ENCODE data around the gene SLC1A5.

Gene SLC1A5

DNA sequence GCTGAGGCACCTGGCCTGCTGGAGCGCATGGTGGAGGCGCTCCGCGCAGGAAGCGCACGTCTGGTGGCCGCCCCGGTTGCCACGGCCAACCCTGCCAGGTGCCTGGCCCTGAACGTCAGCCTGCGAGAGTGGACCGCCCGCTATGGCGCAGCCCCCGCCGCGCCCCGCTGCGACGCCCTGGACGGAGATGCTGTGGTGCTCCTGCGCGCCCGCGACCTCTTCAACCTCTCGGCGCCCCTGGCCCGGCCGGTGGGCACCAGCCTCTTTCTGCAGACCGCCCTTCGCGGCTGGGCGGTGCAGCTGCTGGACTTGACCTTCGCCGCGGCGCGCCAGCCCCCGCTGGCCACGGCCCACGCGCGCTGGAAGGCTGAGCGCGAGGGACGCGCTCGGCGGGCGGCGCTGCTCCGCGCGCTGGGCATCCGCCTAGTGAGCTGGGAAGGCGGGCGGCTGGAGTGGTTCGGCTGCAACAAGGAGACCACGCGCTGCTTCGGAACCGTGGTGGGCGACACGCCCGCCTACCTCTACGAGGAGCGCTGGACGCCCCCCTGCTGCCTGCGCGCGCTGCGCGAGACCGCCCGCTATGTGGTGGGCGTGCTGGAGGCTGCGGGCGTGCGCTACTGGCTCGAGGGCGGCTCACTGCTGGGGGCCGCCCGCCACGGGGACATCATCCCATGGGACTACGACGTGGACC is 32.4 kb downstream of the SLC1A5 start:
- TF ChIP-seq CTCF (IDR thresholded peaks at IDR 0.05; ENCODE audit: low read depth, low read length), result no peak
- no peak overlapping the region for H3K4me3 ChIP-seq (ENCODE audit: low read depth, low read length)

DNA sequence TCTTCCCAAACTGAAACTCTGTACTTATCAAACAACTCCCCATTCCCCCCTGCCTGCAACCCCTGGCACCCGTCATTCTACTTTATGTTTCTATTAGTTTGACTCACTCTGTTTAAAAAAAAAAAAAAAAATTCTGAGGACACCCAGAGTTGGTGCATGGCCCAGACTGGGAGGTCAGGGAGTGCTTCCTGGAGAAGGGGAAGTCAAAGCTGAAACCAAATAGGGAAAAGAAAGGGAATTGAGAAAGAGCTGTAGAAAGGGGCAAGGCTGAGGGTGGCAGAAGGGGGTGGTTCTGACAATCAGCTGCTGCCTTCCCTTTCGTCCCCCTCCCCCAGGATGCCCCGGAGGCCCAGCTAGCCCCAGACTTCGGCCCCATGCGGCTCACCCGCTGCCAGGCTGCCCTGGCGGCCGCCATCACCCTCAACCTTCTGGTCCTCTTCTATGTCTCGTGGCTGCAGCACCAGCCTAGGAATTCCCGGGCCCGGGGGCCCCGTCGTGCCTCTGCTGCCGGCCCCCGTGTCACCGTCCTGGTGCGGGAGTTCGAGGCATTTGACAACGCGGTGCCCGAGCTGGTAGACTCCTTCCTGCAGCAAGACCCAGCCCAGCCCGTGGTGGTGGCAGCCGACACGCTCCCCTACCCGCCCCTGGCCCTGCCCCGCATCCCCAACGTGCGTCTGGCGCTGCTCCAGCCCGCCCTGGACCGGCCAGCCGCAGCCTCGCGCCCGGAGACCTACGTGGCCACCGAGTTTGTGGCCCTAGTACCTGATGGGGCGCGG is 33.1 kb downstream of the SLC1A5 start:
- TF ChIP-seq CTCF (IDR thresholded peaks at IDR 0.05; ENCODE audit: low read depth, low read length), result no peak
- no peak overlapping the region for H3K4me3 ChIP-seq (ENCODE audit: low read depth, low read length)

DNA sequence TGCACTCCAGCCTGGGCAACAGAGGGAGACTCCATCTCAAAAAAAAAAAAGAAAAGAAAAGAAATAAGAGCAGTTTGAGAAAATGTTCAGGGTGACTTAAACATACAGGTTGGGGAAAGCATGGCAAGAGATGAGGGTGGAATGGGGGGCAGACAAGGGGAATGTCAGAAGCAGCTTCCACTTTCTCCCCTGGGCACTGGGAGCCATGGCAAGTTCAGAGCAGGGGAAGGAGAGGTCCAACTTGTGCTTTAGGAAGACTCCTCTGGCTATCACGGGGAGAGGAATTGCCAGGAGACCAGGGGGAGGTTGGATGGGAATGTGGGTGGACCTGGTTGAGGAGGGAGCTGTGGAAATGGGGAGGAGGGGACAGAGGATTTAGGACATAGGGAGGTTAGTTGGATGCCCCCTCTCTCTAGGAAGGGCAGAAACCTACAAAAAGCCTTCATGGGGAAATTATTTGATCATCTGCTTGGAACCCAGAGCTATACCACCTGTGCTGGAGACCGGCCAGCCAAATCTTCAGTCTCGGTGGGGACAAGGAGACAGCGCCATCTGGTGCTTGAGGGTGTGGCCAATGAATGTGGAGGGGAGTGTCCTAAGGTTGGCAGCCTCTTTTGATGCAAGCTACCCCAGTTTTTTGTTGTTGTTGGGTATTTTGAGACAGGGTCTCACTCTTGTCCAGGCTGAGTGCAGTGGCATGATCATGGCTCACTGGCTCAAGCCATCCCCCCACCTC is 34.8 kb downstream of the SLC1A5 start:
- no peak for TF ChIP-seq CTCF (IDR thresholded peaks at IDR 0.05; ENCODE audit: low read depth, low read length)
- no peak overlapping the region for H3K4me3 ChIP-seq (ENCODE audit: low read depth, low read length)

GRCh38 chr19:46748325-46749109 is 39.9 kb downstream of the SLC1A5 start:
- TF ChIP-seq CTCF (IDR thresholded peaks at IDR 0.05; ENCODE audit: low read depth, low read length), result peak; percentile 83

DNA sequence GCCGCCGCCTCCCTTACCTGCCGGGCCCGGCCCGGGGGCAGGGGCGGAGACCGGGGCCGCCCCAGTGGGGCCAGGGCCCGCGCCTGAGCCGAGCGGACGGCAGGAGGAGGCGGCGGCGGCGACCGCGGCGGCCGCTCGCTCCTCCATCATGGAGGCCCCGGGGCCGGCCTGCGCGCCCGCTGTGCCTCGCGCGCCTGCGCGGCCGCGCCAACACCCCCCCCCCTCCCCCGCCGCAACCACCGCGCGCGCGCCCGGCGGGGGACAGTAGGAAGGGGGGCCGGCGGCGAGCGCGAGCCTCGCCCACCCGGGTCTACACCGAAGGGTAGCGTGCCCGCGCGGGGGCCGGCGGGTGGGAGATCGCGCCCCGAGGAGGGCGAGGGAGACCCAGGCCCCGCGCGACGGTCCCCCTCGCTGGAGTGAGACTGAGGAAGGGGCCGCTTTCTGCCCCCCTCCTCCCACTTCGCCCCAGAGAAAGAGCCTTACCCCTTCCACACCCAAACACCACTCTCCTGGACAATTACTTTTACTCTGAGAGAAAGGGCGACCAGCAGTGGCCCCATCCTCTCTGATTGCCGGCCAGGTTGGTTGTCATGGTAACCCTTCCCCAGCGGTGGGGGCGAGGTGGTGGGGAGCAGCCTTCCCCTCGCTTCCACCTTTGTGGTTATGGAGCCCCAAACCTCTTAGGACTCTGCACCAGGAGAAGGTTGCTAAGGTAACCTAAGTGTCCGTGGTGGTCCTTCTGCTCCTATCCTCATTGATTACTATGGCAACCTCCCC is 41.9 kb downstream of the SLC1A5 start, which contains the start of gene STRN4:
TSS of gene STRN4 (minus strand) at position 170 of the 777 bp plus-strand sequence. CDS start at position 150, 20 bp downstream.
- H3K4me3 ChIP-seq (ENCODE audit: low read depth, low read length), result peak within 1 kb of the TSS; percentile 92
- TF ChIP-seq CTCF (IDR thresholded peaks at IDR 0.05; ENCODE audit: low read depth, low read length), result no peak

More at GRCh38 chr19:46748325-46749109, 39.9 kb downstream of the SLC1A5 start:
- no peak overlapping the region for H3K4me3 ChIP-seq (ENCODE audit: low read depth, low read length)

- H3K4me3 ChIP-seq (ENCODE audit: low read depth, low read length), result peak within 1 kb of the TSS; percentile 92
- TF ChIP-seq CTCF (IDR thresholded peaks at IDR 0.05; ENCODE audit: low read depth, low read length), result no peak
Measured at GRCh38 chr19:46745521-46746280, 42.7 kb downstream of the SLC1A5 start, which contains the start of gene FKRP. FKRP (plus strand) TSS chr19:46746057; CDS start chr19:46755451, 9,394 bp downstream.
